ENCODE measurements around the gene PTPRH. TPM values are rescaled to one million over a fixed set of nuclear protein-coding genes. Genes with fewer than 3 reads are reported as not detected.

Gene PTPRH
- polyA plus RNA-seq, 1 donor (not counting 4 experiments of a cell fraction or from before 2014, with no cell fraction given): 0.17 TPM

GRCh38 chr19:55173714-55174409 is 35.4 kb downstream of the PTPRH start:
- dilution Hi-C loops (cut with MboI; ENCODE audit: extremely low pct_ligation_motif_present, low sequenced_read_pairs): no loop called here
- TF ChIP-seq EZH2 (IDR thresholded peaks at IDR 0.05; ENCODE audit: low read length) (no peak), CTCF (optimal IDR thresholded peaks at IDR 0.05 in 1 of 3, IDR thresholded peaks at IDR 0.05 in 1 of 3, conservative IDR thresholded peaks at IDR 0.05 in 1 of 3; ENCODE audit: extremely low read depth in 1 of 3, insufficient read depth in 2 of 3, low read length in 3 of 3) (peak in 1 of 3 experiments; percentile 20)
- DNase-seq (ENCODE audit: low read depth, low spot score): peak; percentile 80
- H3K27me3 ChIP-seq (ENCODE audit: control insufficient read depth, extremely low read depth, insufficient read depth, low read length): no peaks in the 10 kb centered on the region
- peaks cover 0 to 4% of the 10 kb centered on the region in 2 experiments for H3K36me3 ChIP-seq (ENCODE audit: control insufficient read depth in 2 of 2, extremely low read depth in 1 of 2, insufficient read depth in 2 of 2, low read length in 2 of 2)
- no peaks in the 10 kb centered on the region for H4K20me1 ChIP-seq (ENCODE audit: control insufficient read depth, extremely low read depth, insufficient read depth, low read length)
- peak overlapping the region; percentile 52 to 79 (median 78) for H3K4me3 ChIP-seq (ENCODE audit: control insufficient read depth in 2 of 3, extremely low read depth in 1 of 3, insufficient read depth in 2 of 3, low read depth in 1 of 3, low read length in 3 of 3)
- peaks cover 1% of the 10 kb centered on the region for H3K4me1 ChIP-seq (ENCODE audit: control insufficient read depth, extremely low read depth, insufficient read depth, low read length)
- H3K79me2 ChIP-seq (ENCODE audit: control insufficient read depth, insufficient read depth, low read length): no peaks in the 10 kb centered on the region
- peak overlapping the region; percentile 43 for H3K9ac ChIP-seq (ENCODE audit: control insufficient read depth, extremely low read depth, insufficient read depth, low read length)
- H3K4me2 ChIP-seq (ENCODE audit: control insufficient read depth, extremely low read depth, insufficient read depth, low read depth, low read length): peak overlapping the region; percentile 42
- H2AFZ ChIP-seq (ENCODE audit: control insufficient read depth, low read length): peak overlapping the region; percentile 60
- peak; percentile 59 for FAIRE-seq
- no peaks in the 10 kb centered on the region for H3K9me1 ChIP-seq (ENCODE audit: control insufficient read depth, extremely low read depth, insufficient read depth, low read length)
- no peaks in the 10 kb centered on the region for H3K9me3 ChIP-seq (ENCODE audit: control insufficient read depth, low read depth, low read length)
- H3K27ac ChIP-seq (ENCODE audit: control insufficient read depth, insufficient read depth, low read length): peak overlapping the region; percentile 37

GRCh38 chr19:55173186-55173713 is 36.1 kb downstream of the PTPRH start:
- Histone ChIP-seq H3K79me2 (ENCODE audit: control insufficient read depth, insufficient read depth, low read length) (no peaks in the 10 kb centered on the region), H3K36me3 (ENCODE audit: control insufficient read depth in 2 of 2, extremely low read depth in 1 of 2, insufficient read depth in 2 of 2, low read length in 2 of 2) (peaks cover 0 to 3% of the 10 kb centered on the region in 2 experiments), H3K4me3 (ENCODE audit: control insufficient read depth in 2 of 3, extremely low read depth in 1 of 3, insufficient read depth in 2 of 3, low read depth in 1 of 3, low read length in 3 of 3) (peak overlapping the region; percentile 52 to 79 (median 78)), H4K20me1 (ENCODE audit: control insufficient read depth, extremely low read depth, insufficient read depth, low read length) (no peaks in the 10 kb centered on the region), H3K4me2 (ENCODE audit: control insufficient read depth, extremely low read depth, insufficient read depth, low read depth, low read length) (peak overlapping the region; percentile 42), H3K9me3 (ENCODE audit: control insufficient read depth, low read depth, low read length) (no peaks in the 10 kb centered on the region), H3K27ac (ENCODE audit: control insufficient read depth, insufficient read depth, low read length) (peak overlapping the region; percentile 37), H3K9me1 (ENCODE audit: control insufficient read depth, extremely low read depth, insufficient read depth, low read length) (no peaks in the 10 kb centered on the region), H3K9ac (ENCODE audit: control insufficient read depth, extremely low read depth, insufficient read depth, low read length) (peak overlapping the region; percentile 43), H3K27me3 (ENCODE audit: control insufficient read depth, extremely low read depth, insufficient read depth, low read length) (no peaks in the 10 kb centered on the region), H2AFZ (ENCODE audit: control insufficient read depth, low read length) (peak overlapping the region; percentile 60), H3K4me1 (ENCODE audit: control insufficient read depth, extremely low read depth, insufficient read depth, low read length) (no peaks in the 10 kb centered on the region)
- no peak for DNase-seq (ENCODE audit: low read depth, low spot score)
- TF ChIP-seq EZH2 (IDR thresholded peaks at IDR 0.05; ENCODE audit: low read length): no peak
- no peak for TF ChIP-seq CTCF (optimal IDR thresholded peaks at IDR 0.05 in 1 of 3, IDR thresholded peaks at IDR 0.05 in 1 of 3, conservative IDR thresholded peaks at IDR 0.05 in 1 of 3; ENCODE audit: extremely low read depth in 1 of 3, insufficient read depth in 2 of 3, low read length in 3 of 3)
- dilution Hi-C loops (cut with MboI; ENCODE audit: extremely low pct_ligation_motif_present, low sequenced_read_pairs): no loop called here
- no peak for FAIRE-seq
